Epithelial cell of proximal tubule (primary cell): Measurements from ENCODE around the gene CACNA1C. TPM values are rescaled to one million over a fixed set of nuclear protein-coding genes. Genes with fewer than 3 reads are reported as not detected.

ENCODE experiments used
- DNase-seq: peaks from one replicate; pipeline ENCODE4 v3.0.0-alpha.2; 2011; ENCODE audit warnings: low read depth
- H3K4me3 ChIP-seq: 2 replicates; pipeline ENCODE4 v1.5.1; 2011; ENCODE audit warnings: low read depth, mild to moderate bottlenecking, low read length
- total RNA-seq: library from RNA; depleted of rRNA; stranded (reverse); fragments of >200 nt; gene quantifications from 2 replicates; pipeline ENCODE4 v1.2.3, GENCODE V29; 2015
- TF ChIP-seq, protein P1 (sequence below): conservative IDR thresholded peaks from 2 replicates; pipeline ENCODE4 v1.5.1; 2012; ENCODE audit warnings: low read depth, mild to moderate bottlenecking, low read length

CACNA1C gene
- total RNA-seq, 1 donor from 2014 or later, result not detected

DNA sequence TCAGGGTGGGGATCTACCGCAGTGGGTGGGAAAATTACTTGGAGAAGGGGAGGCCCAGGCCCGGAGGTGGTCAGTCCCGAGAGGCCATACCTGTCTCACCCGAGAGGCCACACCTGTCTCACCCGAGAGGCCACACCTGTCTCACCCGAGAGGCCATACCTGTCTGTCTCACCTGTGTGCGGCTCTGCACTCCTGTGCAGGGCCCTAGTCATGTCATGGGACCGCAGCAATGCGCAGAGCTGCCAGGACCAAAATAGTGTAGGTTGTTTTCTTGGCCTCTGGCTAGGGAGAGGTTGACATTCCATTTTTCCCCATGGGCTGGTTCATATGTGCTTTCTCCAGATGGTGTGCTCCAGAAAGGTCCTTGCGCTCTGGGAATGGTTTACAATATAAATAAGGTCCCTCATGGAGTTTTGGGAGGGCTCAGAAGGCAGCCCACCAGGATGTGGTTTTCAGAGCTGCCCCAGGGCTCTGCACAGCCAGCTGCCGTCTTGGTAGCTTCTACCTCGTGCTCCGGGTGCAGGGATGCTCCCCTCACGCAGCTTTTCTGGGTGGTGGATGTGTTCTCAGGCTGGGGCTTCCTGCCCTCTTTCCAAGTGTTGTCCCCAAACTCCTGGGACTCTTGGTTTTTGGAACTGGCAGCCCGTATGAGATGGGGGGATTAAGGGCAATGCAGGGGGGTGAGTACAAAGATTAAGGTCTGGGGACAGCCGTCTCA is 58.2 kb downstream of the CACNA1C start:
- no peak for DNase-seq
- H3K4me3 ChIP-seq, result no peak overlapping the region
- TF ChIP-seq, protein P1, sequence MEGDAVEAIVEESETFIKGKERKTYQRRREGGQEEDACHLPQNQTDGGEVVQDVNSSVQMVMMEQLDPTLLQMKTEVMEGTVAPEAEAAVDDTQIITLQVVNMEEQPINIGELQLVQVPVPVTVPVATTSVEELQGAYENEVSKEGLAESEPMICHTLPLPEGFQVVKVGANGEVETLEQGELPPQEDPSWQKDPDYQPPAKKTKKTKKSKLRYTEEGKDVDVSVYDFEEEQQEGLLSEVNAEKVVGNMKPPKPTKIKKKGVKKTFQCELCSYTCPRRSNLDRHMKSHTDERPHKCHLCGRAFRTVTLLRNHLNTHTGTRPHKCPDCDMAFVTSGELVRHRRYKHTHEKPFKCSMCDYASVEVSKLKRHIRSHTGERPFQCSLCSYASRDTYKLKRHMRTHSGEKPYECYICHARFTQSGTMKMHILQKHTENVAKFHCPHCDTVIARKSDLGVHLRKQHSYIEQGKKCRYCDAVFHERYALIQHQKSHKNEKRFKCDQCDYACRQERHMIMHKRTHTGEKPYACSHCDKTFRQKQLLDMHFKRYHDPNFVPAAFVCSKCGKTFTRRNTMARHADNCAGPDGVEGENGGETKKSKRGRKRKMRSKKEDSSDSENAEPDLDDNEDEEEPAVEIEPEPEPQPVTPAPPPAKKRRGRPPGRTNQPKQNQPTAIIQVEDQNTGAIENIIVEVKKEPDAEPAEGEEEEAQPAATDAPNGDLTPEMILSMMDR, result no peak

DNA sequence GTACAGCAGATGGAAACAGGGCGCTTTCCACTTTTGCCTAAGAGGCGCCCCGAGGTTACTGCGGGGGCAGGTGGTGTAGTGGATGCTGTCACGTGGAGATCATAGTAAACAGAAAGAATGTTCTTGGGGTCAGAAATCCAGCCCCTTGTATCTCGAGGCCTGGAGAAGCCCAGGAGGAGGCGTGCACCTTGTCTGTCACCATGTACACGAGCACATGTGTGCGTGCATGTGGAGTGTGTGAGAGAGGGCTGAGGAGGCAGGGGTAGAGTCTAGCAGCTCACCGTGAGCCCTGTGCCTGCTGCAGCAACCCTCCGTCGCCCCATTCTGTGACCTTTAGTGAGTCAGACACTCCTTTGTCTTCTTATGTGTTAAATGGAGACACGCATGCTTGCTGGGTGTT is 59.0 kb downstream of the CACNA1C start:
- no peak overlapping the region for H3K4me3 ChIP-seq
- no peak for DNase-seq
- TF ChIP-seq, protein P1, result no peak

DNA sequence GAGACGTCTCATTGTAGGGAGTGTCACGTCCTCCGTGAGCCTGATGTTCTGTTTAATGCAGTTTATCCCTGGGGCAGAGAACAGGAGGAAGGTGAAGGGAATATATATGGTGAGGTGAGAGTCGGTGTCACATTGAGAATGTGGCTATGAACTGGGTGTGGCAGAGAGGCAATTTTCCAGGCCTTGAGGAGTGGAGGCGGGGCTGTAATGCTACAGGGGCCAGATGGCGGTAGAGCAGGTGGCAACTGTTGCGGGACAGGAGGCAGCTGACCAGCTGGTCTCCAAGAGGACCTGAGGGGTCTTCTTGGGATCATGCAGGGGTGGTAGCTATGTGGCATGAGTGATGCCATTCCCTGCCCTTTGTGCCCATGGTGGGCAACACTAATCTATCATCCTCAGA is 59.6 kb downstream of the CACNA1C start:
- no peak overlapping the region for H3K4me3 ChIP-seq
- DNase-seq, result no peak
- TF ChIP-seq, protein P1, result no peak

DNA sequence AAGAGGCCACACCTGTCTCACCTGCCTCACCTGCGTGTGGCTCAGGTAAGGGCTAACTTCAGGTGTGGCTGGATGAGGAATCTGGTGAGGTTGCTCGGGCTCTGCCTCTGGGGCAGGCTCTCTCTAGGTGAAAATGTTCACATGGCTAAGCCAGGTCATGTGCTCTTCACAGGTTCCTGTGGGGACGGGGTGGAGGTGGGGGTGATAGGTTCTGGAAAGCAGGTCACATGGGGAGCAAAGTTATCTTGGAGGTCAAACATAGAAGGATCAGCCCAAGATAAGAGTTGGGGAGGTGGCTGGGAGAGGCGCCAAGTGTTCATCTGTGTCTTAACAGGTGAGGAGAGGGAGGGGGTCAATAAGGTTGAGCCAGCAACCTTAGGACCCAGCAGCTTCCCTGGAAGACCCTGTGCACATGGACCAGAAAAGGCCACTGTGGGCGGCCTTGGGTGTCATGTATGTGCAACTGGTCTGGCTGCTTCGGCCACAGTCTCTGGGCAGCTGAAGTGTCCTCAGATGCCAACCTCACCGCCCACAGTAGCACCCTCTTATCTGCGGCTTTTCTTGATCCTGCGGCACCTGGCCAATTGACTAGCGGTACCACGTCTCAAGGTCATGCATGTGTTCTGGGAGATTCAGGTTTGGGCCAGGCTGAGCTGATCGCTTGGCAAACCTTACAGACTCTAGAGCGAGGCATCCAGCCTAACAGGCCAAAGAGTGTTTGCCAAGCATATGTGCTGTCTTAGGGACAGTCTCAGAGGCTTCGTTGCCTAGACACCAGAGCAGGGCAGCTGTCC is 60.5 kb downstream of the CACNA1C start:
- no peak overlapping the region for H3K4me3 ChIP-seq
- TF ChIP-seq, protein P1, result no peak
- no peak for DNase-seq

DNA sequence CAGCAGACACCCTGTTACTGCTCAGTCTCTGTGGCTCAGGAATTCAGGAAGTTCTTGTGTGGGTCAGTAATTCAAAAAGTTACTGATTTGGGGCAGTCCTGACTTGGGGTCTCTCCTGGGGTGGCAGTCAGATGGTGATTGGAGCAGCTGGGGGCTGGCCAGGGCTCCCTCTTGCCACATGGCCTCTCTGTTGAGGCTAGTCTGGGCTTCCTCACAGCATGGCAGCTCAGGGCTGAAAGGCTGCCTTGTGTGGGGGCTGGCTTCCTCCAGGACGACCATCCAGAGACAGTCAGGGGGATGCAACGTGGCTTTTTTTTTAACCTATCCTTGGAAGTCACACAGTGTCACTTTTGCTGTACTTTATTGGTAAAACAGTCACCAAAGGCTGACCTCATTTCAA is 61.3 kb downstream of the CACNA1C start:
- TF ChIP-seq, protein P1, result no peak
- H3K4me3 ChIP-seq, result no peak overlapping the region
- DNase-seq, result no peak

DNA sequence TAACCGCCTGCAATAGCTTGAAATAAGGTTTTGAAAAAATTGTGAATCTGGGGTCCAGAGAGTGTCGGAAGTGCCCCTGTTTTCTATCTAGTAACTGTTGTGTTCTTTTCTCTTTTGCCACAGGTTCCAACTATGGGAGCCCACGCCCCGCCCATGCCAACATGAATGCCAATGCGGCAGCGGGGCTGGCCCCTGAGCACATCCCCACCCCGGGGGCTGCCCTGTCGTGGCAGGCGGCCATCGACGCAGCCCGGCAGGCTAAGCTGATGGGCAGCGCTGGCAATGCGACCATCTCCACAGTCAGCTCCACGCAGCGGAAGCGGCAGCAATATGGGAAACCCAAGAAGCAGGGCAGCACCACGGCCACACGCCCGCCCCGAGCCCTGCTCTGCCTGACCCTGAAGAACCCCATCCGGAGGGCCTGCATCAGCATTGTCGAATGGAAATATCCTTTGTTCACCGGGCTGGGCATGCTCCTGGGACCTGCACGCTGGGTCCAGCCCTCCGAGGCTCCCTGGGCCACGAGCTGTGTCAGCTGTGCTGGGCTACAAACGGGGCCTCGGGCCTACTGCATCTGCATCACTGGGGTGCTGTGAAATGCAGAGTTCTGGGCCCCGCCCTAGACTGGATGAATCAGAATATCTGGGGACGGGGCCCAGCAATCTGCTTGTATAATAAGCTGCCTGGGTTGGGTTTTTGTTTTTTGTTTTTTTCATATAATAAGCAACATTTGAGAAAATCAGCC is 62.5 kb downstream of the CACNA1C start:
- H3K4me3 ChIP-seq, result no peak overlapping the region
- no peak for DNase-seq
- TF ChIP-seq, protein P1, result no peak
